Keratinocyte (primary cell): ENCODE results near the gene SMC4.

Experiments
- EZH2 ChIP-seq: IDR thresholded peaks from one replicate; pipeline ENCODE4 v1.6.1; 2012; ENCODE audit warnings: inconsistent platforms, mild to moderate bottlenecking, low read length, moderate library complexity
- TF ChIP-seq, protein P1 (sequence below), 3 experiments: IDR thresholded peaks in 1 of 3; conservative IDR thresholded peaks in 1 of 3; optimal IDR thresholded peaks in 1 of 3; 2 replicates in 2 of 3; 3 replicates in 1 of 3; pipeline versions ENCODE3 to v1.5.1; 2011; ENCODE audit warnings: low read length in 3 of 3, mild to moderate bottlenecking in 3 of 3, moderate library complexity in 2 of 3, control low read depth in 1 of 3, inconsistent platforms in 1 of 3; ENCODE audit not compliant: insufficient read depth in 2 of 3; ENCODE audit errors: extremely low read depth in 1 of 3

DNA sequence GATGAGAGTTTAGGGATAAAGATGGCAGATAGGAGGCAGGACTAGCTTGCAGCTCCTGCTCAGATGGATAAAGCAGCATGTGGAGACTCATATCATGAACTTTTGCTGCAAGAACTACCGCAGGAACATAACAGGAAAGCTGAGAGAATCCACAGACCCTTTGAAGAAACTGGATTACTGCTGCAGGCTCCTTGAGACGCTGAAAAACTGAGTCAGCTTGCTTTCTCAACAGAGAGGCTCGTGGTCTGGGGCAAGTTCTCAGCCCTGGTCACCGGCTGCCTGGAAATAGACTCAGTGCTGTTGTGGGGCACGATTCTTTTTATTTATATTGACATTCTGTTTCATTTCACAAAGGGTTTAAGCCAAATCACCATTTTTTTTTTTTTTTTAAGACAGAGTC is 78.9 kb downstream of the SMC4 start:
- no peak for TF ChIP-seq EZH2
- TF ChIP-seq, protein P1, sequence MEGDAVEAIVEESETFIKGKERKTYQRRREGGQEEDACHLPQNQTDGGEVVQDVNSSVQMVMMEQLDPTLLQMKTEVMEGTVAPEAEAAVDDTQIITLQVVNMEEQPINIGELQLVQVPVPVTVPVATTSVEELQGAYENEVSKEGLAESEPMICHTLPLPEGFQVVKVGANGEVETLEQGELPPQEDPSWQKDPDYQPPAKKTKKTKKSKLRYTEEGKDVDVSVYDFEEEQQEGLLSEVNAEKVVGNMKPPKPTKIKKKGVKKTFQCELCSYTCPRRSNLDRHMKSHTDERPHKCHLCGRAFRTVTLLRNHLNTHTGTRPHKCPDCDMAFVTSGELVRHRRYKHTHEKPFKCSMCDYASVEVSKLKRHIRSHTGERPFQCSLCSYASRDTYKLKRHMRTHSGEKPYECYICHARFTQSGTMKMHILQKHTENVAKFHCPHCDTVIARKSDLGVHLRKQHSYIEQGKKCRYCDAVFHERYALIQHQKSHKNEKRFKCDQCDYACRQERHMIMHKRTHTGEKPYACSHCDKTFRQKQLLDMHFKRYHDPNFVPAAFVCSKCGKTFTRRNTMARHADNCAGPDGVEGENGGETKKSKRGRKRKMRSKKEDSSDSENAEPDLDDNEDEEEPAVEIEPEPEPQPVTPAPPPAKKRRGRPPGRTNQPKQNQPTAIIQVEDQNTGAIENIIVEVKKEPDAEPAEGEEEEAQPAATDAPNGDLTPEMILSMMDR (optimal IDR thresholded peaks at IDR 0.05 in 1 of 3, IDR thresholded peaks at IDR 0.05 in 1 of 3, conservative IDR thresholded peaks at IDR 0.05 in 1 of 3; ENCODE audit: extremely low read depth in 1 of 3, insufficient read depth in 2 of 3, low read length in 3 of 3): no peak
